H9 (cell line): ENCODE results near the gene SKIC8. TPM values are rescaled to one million over a fixed set of nuclear protein-coding genes. Genes with fewer than 3 reads are reported as not detected.

Source experiments
- DNase-seq: peaks from one replicate; pipeline ENCODE4 v3.0.0-alpha.2; 2017
- H2AFZ ChIP-seq: one replicate; pipeline ENCODE4 v1.6.1; 2013; ENCODE audit warnings: mild to moderate bottlenecking, low read length, control low read depth, moderate library complexity
- H2AK5ac ChIP-seq: 2 replicates; pipeline ENCODE4 v1.6.1; 2013; ENCODE audit warnings: low read length, control low read depth, mixed read lengths; ENCODE audit not compliant: insufficient read length
- H2BK120ac ChIP-seq: one replicate; pipeline ENCODE4 v1.6.1; 2013; ENCODE audit warnings: low read depth, mild to moderate bottlenecking, low read length, control low read depth, inconsistent platforms; ENCODE audit not compliant: poor library complexity, severe bottlenecking
- H2BK12ac ChIP-seq: 2 replicates; pipeline ENCODE4 v1.6.1; 2013; ENCODE audit warnings: low read length, control low read depth, mixed read lengths, low read depth; ENCODE audit not compliant: insufficient read length
- H2BK15ac ChIP-seq: 2 replicates; pipeline ENCODE4 v1.6.1; 2013; ENCODE audit warnings: low read depth, low read length, control low read depth
- H2BK20ac ChIP-seq: one replicate; pipeline ENCODE4 v1.6.1; 2013; ENCODE audit warnings: low read depth, mild to moderate bottlenecking, low read length, control low read depth, inconsistent platforms; ENCODE audit not compliant: poor library complexity, severe bottlenecking
- H2BK5ac ChIP-seq: 2 replicates; pipeline ENCODE4 v1.6.1; 2013; ENCODE audit warnings: low read length, control low read depth, mixed read lengths; ENCODE audit not compliant: insufficient read length
- H3K14ac ChIP-seq: 2 replicates; pipeline ENCODE4 v1.6.1; 2013; ENCODE audit warnings: low read length, control low read depth; ENCODE audit not compliant: insufficient read depth
- H3K18ac ChIP-seq: 2 replicates; pipeline ENCODE4 v1.6.1; 2013; ENCODE audit warnings: low read depth, mild to moderate bottlenecking, mixed read lengths, low read length, control low read depth; ENCODE audit not compliant: insufficient read length
- H3K23ac ChIP-seq: 2 replicates; pipeline ENCODE4 v1.6.1; 2013; ENCODE audit warnings: low read length, control low read depth, mixed read lengths, low read depth; ENCODE audit not compliant: insufficient read length
- H3K23me2 ChIP-seq: 2 replicates; pipeline ENCODE4 v1.6.1; 2013; ENCODE audit warnings: low read depth, mild to moderate bottlenecking, mixed read lengths, low read length, control low read depth; ENCODE audit not compliant: insufficient read length, poor library complexity, severe bottlenecking
- H3K27ac ChIP-seq: 2 replicates; pipeline ENCODE4 v1.5.1; 2013; ENCODE audit warnings: low read length, control low read depth, mixed read lengths, low read depth; ENCODE audit not compliant: insufficient read length
- H3K27me3 ChIP-seq: 2 replicates; pipeline ENCODE4 v1.6.1; 2013; ENCODE audit warnings: low read length, control low read depth, inconsistent platforms; ENCODE audit not compliant: insufficient read depth
- H3K4ac ChIP-seq: 2 replicates; pipeline ENCODE4 v1.6.1; 2013; ENCODE audit warnings: low read depth, mild to moderate bottlenecking, control low read depth, inconsistent platforms, low read length, moderate library complexity
- H3K4me1 ChIP-seq: 2 replicates; pipeline ENCODE4 v1.6.1; 2013; ENCODE audit warnings: low read length, control low read depth, inconsistent platforms; ENCODE audit not compliant: insufficient read depth
- H3K4me2 ChIP-seq: 2 replicates; pipeline ENCODE4 v1.6.1; 2013; ENCODE audit warnings: low read length, control low read depth, mixed read lengths; ENCODE audit not compliant: insufficient read length, insufficient read depth
- H3K56ac ChIP-seq: 2 replicates; pipeline ENCODE4 v1.6.1; 2013; ENCODE audit warnings: low read depth, mild to moderate bottlenecking, mixed read lengths, low read length, control low read depth; ENCODE audit not compliant: insufficient read length
- H3K79me1 ChIP-seq: 2 replicates; pipeline ENCODE4 v1.6.1; 2013; ENCODE audit warnings: low read depth, mild to moderate bottlenecking, moderate library complexity, low read length, control low read depth, inconsistent platforms; ENCODE audit not compliant: insufficient read depth, poor library complexity, severe bottlenecking
- H3K79me2 ChIP-seq: 2 replicates; pipeline ENCODE4 v1.6.1; 2013; ENCODE audit warnings: low read length, control low read depth, inconsistent platforms; ENCODE audit not compliant: insufficient read depth
- H3K9ac ChIP-seq: 2 replicates; pipeline ENCODE4 v1.6.1; 2013; ENCODE audit warnings: low read length, control low read depth, mixed read lengths; ENCODE audit not compliant: insufficient read length; ENCODE audit errors: extremely low read depth
- H3K9me3 ChIP-seq: one replicate; pipeline ENCODE4 v1.6.1; 2013; ENCODE audit warnings: low read depth, low read length, inconsistent platforms; ENCODE audit not compliant: control insufficient read depth
- H3T11ph ChIP-seq: one replicate; pipeline ENCODE4 v1.6.1; 2013; ENCODE audit warnings: mild to moderate bottlenecking, low read length, control low read depth, inconsistent platforms
- H4K20me1 ChIP-seq: one replicate; pipeline ENCODE4 v1.6.1; 2013; ENCODE audit not compliant: control insufficient read depth, insufficient read length, insufficient read depth
- H4K5ac ChIP-seq: 2 replicates; pipeline ENCODE4 v1.6.1; 2013; ENCODE audit warnings: low read depth, mild to moderate bottlenecking, mixed read lengths, low read length, control low read depth; ENCODE audit not compliant: insufficient read length
- H4K8ac ChIP-seq: replicated peaks from 2 replicates; pipeline ENCODE4 v1.6.1; 2013; ENCODE audit warnings: low read length, control low read depth, mixed read lengths, low read depth; ENCODE audit not compliant: insufficient read length
- H4K91ac ChIP-seq: 2 replicates; pipeline ENCODE4 v1.6.1; 2013; ENCODE audit warnings: low read depth, mild to moderate bottlenecking, moderate library complexity, mixed read lengths, low read length, control low read depth; ENCODE audit not compliant: insufficient read length
- H3K27ac Mint-ChIP-seq, 3 experiments: 2 replicates in 2 of 3; 3 replicates in 1 of 3; pipeline ENCODE4 v1.8.0; 2020 to 2021; ENCODE audit warnings: mixed read lengths in 3 of 3, mild to moderate bottlenecking in 1 of 3, moderate library complexity in 1 of 3
- H3K27me3 Mint-ChIP-seq: 2 replicates; pipeline ENCODE4 v1.8.0; 2021; ENCODE audit warnings: low read depth, mild to moderate bottlenecking, moderate library complexity, mixed read lengths
- H3K36me3 Mint-ChIP-seq, 3 experiments: 2 replicates in 2 of 3; 3 replicates in 1 of 3; pipeline ENCODE4 v1.8.0; 2020 to 2021; ENCODE audit warnings: low read depth in 3 of 3, mixed read lengths in 3 of 3; ENCODE audit not compliant: insufficient read depth in 1 of 3
- H3K4me1 Mint-ChIP-seq, 2 experiments: 2 replicates each; pipeline ENCODE4 v1.8.0; 2020; ENCODE audit warnings: mixed read lengths in 2 of 2
- H3K4me3 Mint-ChIP-seq, 2 experiments: 2 replicates in 1 of 2; 3 replicates in 1 of 2; pipeline ENCODE4 v1.8.0; 2020 to 2021; ENCODE audit warnings: mild to moderate bottlenecking in 2 of 2, mixed read lengths in 2 of 2, moderate library complexity in 1 of 2
- H3K9me3 Mint-ChIP-seq, 2 experiments: 2 replicates in 1 of 2; 3 replicates in 1 of 2; pipeline ENCODE4 v1.8.0; 2020; ENCODE audit warnings: mild to moderate bottlenecking in 2 of 2, mixed read lengths in 2 of 2, moderate library complexity in 1 of 2
- CTCF ChIP-seq: fragments of 200-600 bp; sonication (generic); conservative IDR thresholded peaks from 3 replicates; pipeline ENCODE4 v1.8.0; 2021; ENCODE audit warnings: antibody characterized with exemption, mild to moderate bottlenecking
- WGBS: extraction: QIAGEN DNeasy Blood & Tissue Kit; methylation state at CpG from one replicate; pipeline ENCODE4 v1.1.7; 2013; ENCODE audit warnings: missing lambda C conversion rate, low lambda C conversion rate, mixed read lengths; ENCODE audit not compliant: insufficient read length; ENCODE audit errors: extremely low coverage; 5-methylcytosine and 5-hydroxymethylcytosine counted together
- total RNA-seq: library from RNA; stranded (reverse); gene quantifications from 2 replicates; pipeline ENCODE4 v1.2.1, GENCODE V29; 2021

SKIC8 gene
- total RNA-seq, 1 experiment from 2014 or later, result 45.6 TPM

- Mint-ChIP-seq H3K4me3 (no peak overlapping the region), H3K4me1 (0 out of 4 replicates have a peak, but pooled peaks cover 0 to 2% of the 10 kb centered on the region in 2 experiments), H3K27ac (no peak overlapping the region; a peak in 1 of 7 replicates), H3K9me3 (no peaks in the 10 kb centered on the region), H3K36me3 (no peaks in the 10 kb centered on the region), H3K27me3 (peaks cover 2% of the 10 kb centered on the region)
- Histone ChIP-seq H3K18ac (no peak overlapping the region), H3K14ac (no peak overlapping the region), H3K56ac (no peak overlapping the region), H4K91ac (no peak overlapping the region), H3K79me1 (no peaks in the 10 kb centered on the region), H2BK5ac (no peak overlapping the region), H4K20me1 (no peaks in the 10 kb centered on the region), H2BK20ac (no peak overlapping the region), H3K79me2 (no peaks in the 10 kb centered on the region), H3K23ac (no peak overlapping the region), H3K4me1 (no peaks in the 10 kb centered on the region), H3K9ac (no peak overlapping the region), H3K27me3 (no peaks in the 10 kb centered on the region), H3K9me3 (no peaks in the 10 kb centered on the region), H2AFZ (no peak overlapping the region), H3T11ph (no peak overlapping the region), H2BK120ac (no peak overlapping the region), H3K4ac (no peak overlapping the region), H4K8ac (no peak overlapping the region), H3K27ac (no peak overlapping the region), H2BK15ac (no peak overlapping the region), H4K5ac (no peak overlapping the region), H3K23me2 (no peaks in the 10 kb centered on the region), H2BK12ac (no peak overlapping the region), H3K4me2 (no peak overlapping the region), H2AK5ac (no peak overlapping the region)
- no peak for DNase-seq
- no peak for TF ChIP-seq CTCF
- WGBS, result no CpG with 5 or more reads among the region's 1 CpG
These were observed 43.9 kb downstream of the SKIC8 start for GRCh38 chr15:78255421-78256043.
